BE2C (cell line): ENCODE data around the gene DNAAF9.

ENCODE experiments used
- DNase-seq: peaks from one replicate; pipeline ENCODE4 v3.0.0-alpha.2; 2020
- H3K27me3 ChIP-seq: fragments of 250-450 bp; sonication (Bioruptor Pico); 2 replicates; pipeline ENCODE4 v1.5.1; 2020; ENCODE audit warnings: mild to moderate bottlenecking
- H3K36me3 ChIP-seq: fragments of 250-450 bp; sonication (Bioruptor Pico); 2 replicates; pipeline ENCODE4 v1.5.1; 2020; ENCODE audit warnings: mild to moderate bottlenecking
- H3K4me1 ChIP-seq: fragments of 250-450 bp; sonication (Bioruptor Pico); 2 replicates; pipeline ENCODE4 v1.5.1; 2020
- H3K4me3 ChIP-seq: 2 replicates; pipeline ENCODE4 v1.5.1; 2011; ENCODE audit warnings: low read depth, low read length
- H3K9me3 ChIP-seq: fragments of 250-450 bp; sonication (Bioruptor Pico); 2 replicates; pipeline ENCODE4 v1.5.1; 2020
- CTCF ChIP-seq: IDR thresholded peaks from 2 replicates; pipeline ENCODE4 v1.5.1; 2012; ENCODE audit warnings: mild to moderate bottlenecking, low read depth, low read length

The DNAAF9 gene

GRCh38 chr20:3403741-3404140 is 3.7 kb downstream of the DNAAF9 start:
- H3K4me1 ChIP-seq, result 0 out of 2 replicates have a peak, but pooled peaks cover 4% of the 10 kb centered on the region
- DNase-seq, result no peak
- no peaks in the 10 kb centered on the region for H3K27me3 ChIP-seq
- TF ChIP-seq CTCF, result no peak
- no peaks in the 10 kb centered on the region; the same call in 1 of the 2 replicates for H3K36me3 ChIP-seq
- no peaks in the 10 kb centered on the region for H3K9me3 ChIP-seq
- no peak overlapping the region for H3K4me3 ChIP-seq

GRCh38 chr20:3402453-3402852 is 5.0 kb downstream of the DNAAF9 start:
- DNase-seq, result no peak
- Histone ChIP-seq H3K4me3 (no peak overlapping the region), H3K27me3 (no peaks in the 10 kb centered on the region), H3K9me3 (no peaks in the 10 kb centered on the region), H3K36me3 (no peaks in the 10 kb centered on the region; the same call in 1 of the 2 replicates), H3K4me1 (0 out of 2 replicates have a peak, but pooled peaks cover 4% of the 10 kb centered on the region)
- TF ChIP-seq CTCF, result no peak

GRCh38 chr20:3400260-3401155 is 7.0 kb downstream of the DNAAF9 start:
- no peaks in the 10 kb centered on the region for H3K27me3 ChIP-seq
- no peaks in the 10 kb centered on the region for H3K9me3 ChIP-seq
- no peak for DNase-seq
- no peaks in the 10 kb centered on the region for H3K4me1 ChIP-seq
- TF ChIP-seq CTCF, result no peak
- no peaks in the 10 kb centered on the region for H3K36me3 ChIP-seq
- H3K4me3 ChIP-seq, result no peak overlapping the region

- no peak for TF ChIP-seq CTCF
- H3K4me3 ChIP-seq, result no peak overlapping the region
- DNase-seq, result no peak
- no peaks in the 10 kb centered on the region for H3K27me3 ChIP-seq
- no peaks in the 10 kb centered on the region for H3K4me1 ChIP-seq
- no peaks in the 10 kb centered on the region; the same call in 1 of the 2 replicates for H3K9me3 ChIP-seq
- H3K36me3 ChIP-seq, result no peaks in the 10 kb centered on the region
Measured at GRCh38 chr20:3398681-3399252, 8.7 kb downstream of the DNAAF9 start.

- no peaks in the 10 kb centered on the region for H3K4me1 ChIP-seq
- H3K27me3 ChIP-seq, result no peaks in the 10 kb centered on the region
- H3K4me3 ChIP-seq, result no peak overlapping the region
- no peak for TF ChIP-seq CTCF
- H3K9me3 ChIP-seq, result no peaks in the 10 kb centered on the region; the same call in 1 of the 2 replicates
- H3K36me3 ChIP-seq, result no peaks in the 10 kb centered on the region
- DNase-seq, result no peak
Measured at GRCh38 chr20:3396492-3396891, 11.0 kb downstream of the DNAAF9 start.

GRCh38 chr20:3392756-3393155 is 14.7 kb downstream of the DNAAF9 start:
- Histone ChIP-seq H3K4me1 (no peaks in the 10 kb centered on the region), H3K27me3 (no peaks in the 10 kb centered on the region), H3K4me3 (no peak overlapping the region), H3K9me3 (no peaks in the 10 kb centered on the region; the same call in 1 of the 2 replicates), H3K36me3 (no peaks in the 10 kb centered on the region)
- TF ChIP-seq CTCF, result no peak
- DNase-seq, result no peak
